K562 (cell line): Measurements from ENCODE around the gene SLC22A7. TPM values are rescaled to one million over a fixed set of nuclear protein-coding genes. Genes with fewer than 3 reads are reported as not detected.
"Not testable (repeated sequence)": the region's sequence is repeated elsewhere in the genome, so short reads cannot be mapped to it uniquely, and the experiment has no call there.

Source experiments
- ATAC-seq: fragments of 200-7000 bp; cut with Tn5 transposase; 3 replicates; pipeline ENCODE4 v1.9.1; 2020; ENCODE audit warnings: moderate library complexity
- BruUV-seq: library from RNA; stranded (reverse); fragments of 400-500 nt; replicated peaks from 2 replicates; lab custom pipeline; 2021; lab: Mats Ljungman, UMichigan
- CTCF ChIA-PET: fragments of 300-600 bp; formaldehyde crosslinking; extraction: SDS; loops from one replicate; lab custom pipeline; 2021; ENCODE audit warnings: low intra/inter-chr PET ratio; lab: Yijun Ruan, JAX
- POLR2A ChIA-PET: fragments of 300-600, 350-650 bp; sonication (Branson Sonifier 250); formaldehyde crosslinking; extraction: SDS; loops from one replicate; lab custom pipeline; 2021; ENCODE audit warnings: antibody characterized with exemption, inconsistent platforms; lab: Yijun Ruan, JAX
- DNase-seq, 4 experiments: peaks; one replicate each; pipeline versions ENCODE4 v3.0.0 to v3.0.0-alpha.2; 2011 to 2018; ENCODE audit warnings: low spot score in 3 of 4, mixed read lengths in 3 of 4; ENCODE audit errors: extremely low read depth in 1 of 4
- FAIRE-seq: peaks from 2 replicates; lab custom pipeline; 2011; peaks lifted over from hg19 to GRCh38; lab: Jason Lieb, UNC
- H2AFZ ChIP-seq: 2 replicates; pipeline ENCODE4 v1.6.0; 2011; ENCODE audit warnings: low read depth, low read length, control low read depth, inconsistent platforms
- H3K27ac ChIP-seq: fragments of 200-600 bp; 3 replicates; pipeline ENCODE4 v1.8.0; 2011; ENCODE audit warnings: low read depth, mild to moderate bottlenecking, control low read depth, inconsistent platforms, low read length, moderate library complexity, mixed read lengths; ENCODE audit errors: extremely low read depth
- H3K27me3 ChIP-seq, 2 experiments: fragments of 300-600 bp in 1 of 2; 2 replicates in 1 of 2; 3 replicates in 1 of 2; pipeline versions ENCODE4 v1.6.0 to v1.8.0; 2011; ENCODE audit warnings: inconsistent platforms in 2 of 2, low read length in 2 of 2, mild to moderate bottlenecking in 1 of 2, mixed read lengths in 1 of 2, moderate library complexity in 1 of 2; ENCODE audit not compliant: control insufficient read depth in 2 of 2, insufficient read depth in 2 of 2
- H3K36me3 ChIP-seq: fragments of 300-600 bp; 3 replicates; pipeline ENCODE4 v1.8.0; 2011; ENCODE audit warnings: mild to moderate bottlenecking, low read length, inconsistent platforms; ENCODE audit not compliant: control insufficient read depth, insufficient read depth
- H3K4me1 ChIP-seq, 2 experiments: fragments of 200-600 bp in 1 of 2; replicated peaks in 1 of 2; 2 replicates in 1 of 2; 3 replicates in 1 of 2; pipeline versions ENCODE4 v1.5.1 to v1.8.0; 2011; ENCODE audit warnings: inconsistent platforms in 2 of 2, low read length in 2 of 2, mild to moderate bottlenecking in 1 of 2, mixed read lengths in 1 of 2, moderate library complexity in 1 of 2; ENCODE audit not compliant: control insufficient read depth in 2 of 2, insufficient read depth in 2 of 2
- H3K4me2 ChIP-seq: 2 replicates; pipeline ENCODE4 v1.6.1; 2011; ENCODE audit warnings: low read length, control low read depth, inconsistent platforms, mixed read lengths; ENCODE audit not compliant: insufficient read depth
- H3K4me3 ChIP-seq: fragments of 200-600 bp; sonication (generic), shearing (Covaris generic); 2 replicates; pipeline ENCODE4 v1.5.1; 2016; ENCODE audit warnings: control low read depth, inconsistent platforms
- H3K79me2 ChIP-seq: fragments of 200-600 bp; 3 replicates; pipeline ENCODE4 v1.8.0; 2011; ENCODE audit warnings: low read length, inconsistent platforms; ENCODE audit not compliant: control insufficient read depth, insufficient read depth
- H3K9ac ChIP-seq, 2 experiments: 2 replicates each; pipeline versions ENCODE4 v1.6.0 to v1.6.1; 2011; ENCODE audit warnings: low read depth in 2 of 2, low read length in 2 of 2, control low read depth in 1 of 2, inconsistent platforms in 1 of 2, mild to moderate bottlenecking in 1 of 2, mixed read lengths in 1 of 2; ENCODE audit not compliant: insufficient read depth in 1 of 2
- H3K9me1 ChIP-seq: one replicate; pipeline ENCODE4 v1.6.0; 2011; ENCODE audit warnings: inconsistent platforms, mild to moderate bottlenecking, low read length, moderate library complexity; ENCODE audit not compliant: control insufficient read depth, insufficient read depth
- H3K9me3 ChIP-seq: replicated peaks from 2 replicates; pipeline ENCODE4 v1.5.1; 2011; ENCODE audit warnings: low read depth, low read length, inconsistent platforms; ENCODE audit not compliant: control insufficient read depth, insufficient read depth
- H4K20me1 ChIP-seq: replicated peaks from 2 replicates; pipeline ENCODE4 v1.6.1; 2011; ENCODE audit warnings: low read length, inconsistent platforms, mixed read lengths; ENCODE audit not compliant: control insufficient read depth, insufficient read depth
- BCLAF1 ChIP-seq, 2 experiments: fragments of 450-650 bp in 1 of 2; IDR thresholded peaks; 2 replicates each; pipeline ENCODE4 v1.6.1; 2011 to 2017; ENCODE audit warnings: low read depth in 2 of 2, antibody characterized with exemption in 1 of 2, borderline replicate concordance in 1 of 2, low read length in 1 of 2, mild to moderate bottlenecking in 1 of 2, mixed read lengths in 1 of 2; ENCODE audit not compliant: control insufficient read depth in 1 of 2
- DLX4 ChIP-seq: fragments of 250-450 bp; sonication (Bioruptor Pico); IDR thresholded peaks from 2 replicates; pipeline ENCODE4 v1.6.1; 2021; ENCODE audit warnings: mild to moderate bottlenecking
- FOXP1 ChIP-seq: sonication (generic); formaldehyde crosslinking; IDR thresholded peaks from 2 replicates; pipeline ENCODE4 v1.8.0; 2022; ENCODE audit warnings: mild to moderate bottlenecking, missing genetic modification reagents
- KAT7 ChIP-seq: sonication (generic); formaldehyde crosslinking; IDR thresholded peaks from 2 replicates; pipeline ENCODE4 v1.8.0; 2022; ENCODE audit warnings: missing genetic modification reagents, mild to moderate bottlenecking, borderline replicate concordance
- MAFF ChIP-seq: IDR thresholded peaks from 2 replicates; pipeline ENCODE4 v1.6.1; 2012; ENCODE audit warnings: low read length, improper control_type of control experiment
- MBD2 ChIP-seq: sonication (generic); IDR thresholded peaks from 2 replicates; pipeline ENCODE4 v1.6.1; 2016; ENCODE audit warnings: low read depth, borderline replicate concordance
- WGBS: fragments of 100-300 bp; shearing (Covaris generic); methylation state at CpG from one replicate; pipeline ENCODE4 v1.1.6; 2016; ENCODE audit warnings: low coverage, mixed read lengths; ENCODE audit not compliant: insufficient coverage; ENCODE audit errors: missing lambda C conversion rate; 5-methylcytosine and 5-hydroxymethylcytosine counted together
- in situ Hi-C: fragments of 300-500 bp; cut with MboI; formaldehyde crosslinking; loops from 4 replicates; pipeline ENCODE4 v1.15.0; 2018; ENCODE audit warnings: inconsistent platforms, mixed read lengths
- intact Hi-C: fragments of 100-400 bp; cut with micrococcal nuclease; formaldehyde crosslinking; loops from 2 replicates; pipeline ENCODE4 v1.14.2; 2022
- polyA plus RNA-seq, 8 experiments: library from polyadenylated mRNA; depleted of rRNA in 4 of 8; stranded (reverse) in 5 of 8; unstranded in 3 of 8; fragments of >200 nt; fragmentation: Nextera tagmentation in 2 of 8; fragmentation: Illumina TruSeq in 1 of 8; extraction: Ambion mirVana in 2 of 8; extraction: Trizol in 1 of 8; gene quantifications; 2 replicates each; pipeline versions ENCODE4 v1.2.1 to v1.2.3, GENCODE V29; 2011 to 2014; ENCODE audit warnings: inconsistent platforms in 1 of 8, missing spikeins in 1 of 8
- total RNA-seq, 7 experiments: library from RNA; depleted of rRNA in 6 of 7; stranded (reverse); fragments of >200 nt in 6 of 7; fragmentation: Illumina TruSeq in 2 of 7; extraction: Trizol in 2 of 7; gene quantifications; 2 replicates each; pipeline versions ENCODE4 v1.2.1 to v1.2.3, GENCODE V29; 2011 to 2021; ENCODE audit warnings: low replicate concordance in 1 of 7
- TF ChIP-seq, protein P1 (sequence below): fragments of 450-650 bp; IDR thresholded peaks from 2 replicates; pipeline ENCODE4 v1.6.1; 2016

The SLC22A7 gene
- total and polyA plus RNA-seq, 9 of the 15 experiments (the other 6 are each of a cell fraction or from before 2014, with no cell fraction given), result not detected

DNA sequence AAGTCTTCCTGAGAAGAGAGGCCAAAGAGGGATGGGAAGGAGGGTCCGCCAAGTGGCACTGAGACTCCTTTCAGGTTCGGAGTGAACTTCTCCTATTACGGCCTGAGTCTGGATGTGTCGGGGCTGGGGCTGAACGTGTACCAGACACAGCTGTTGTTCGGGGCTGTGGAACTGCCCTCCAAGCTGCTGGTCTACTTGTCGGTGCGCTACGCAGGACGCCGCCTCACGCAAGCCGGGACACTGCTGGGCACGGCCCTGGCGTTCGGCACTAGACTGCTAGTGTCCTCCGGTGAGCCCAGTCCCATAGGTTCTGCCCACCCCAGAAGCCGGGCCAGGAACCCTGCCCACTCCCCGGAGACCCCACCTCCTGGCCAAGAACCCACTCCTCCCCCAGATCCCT, 4.1 kb downstream of the SLC22A7 start:
- in situ Hi-C loops, result no loop called here

GRCh38 chr6:43303006-43303405, 4.9 kb downstream of the SLC22A7 start:
- BruUV-seq, H4K20me1 ChIP-seq, CTCF ChIA-PET, H3K9me3 ChIP-seq, H3K4me3 ChIP-seq, H3K36me3 ChIP-seq, H3K79me2 ChIP-seq, H3K9ac ChIP-seq, ATAC-seq, H2AFZ ChIP-seq, intact Hi-C loops, DNase-seq, H3K4me2 ChIP-seq, H3K27ac ChIP-seq, H3K9me1 ChIP-seq, H3K4me1 ChIP-seq, in situ Hi-C loops: not testable (repeated sequence)
- FAIRE-seq, result peak; percentile 44
- POLR2A ChIA-PET, result interaction anchor here (0.5 to 1.8 kb wide), 2 partner anchors 11 to 79 kb away, joined by 5 to 8 read pairs; no protein-coding TSS in a partner anchor
- peaks cover 31 to 51% of the 10 kb centered on the region in 2 experiments; a peak in 4 of 5 replicates for H3K27me3 ChIP-seq
- WGBS, result 18% methylated on average over 11 of the region's 11 CpGs

More for the DNA sequence above, 4.1 kb downstream of the SLC22A7 start:
- H3K9me1 ChIP-seq, result peaks cover 2% of the 10 kb centered on the region
- CTCF ChIA-PET, result no interaction called here
- 0 out of 2 replicates have a peak, but pooled peaks cover 7% of the 10 kb centered on the region for H4K20me1 ChIP-seq
- H3K4me2 ChIP-seq, result no peak overlapping the region
- intact Hi-C loops, result no loop called here
- no TSS peak for BruUV-seq
- peaks cover 0 to 6% of the 10 kb centered on the region in 2 experiments; a peak in 2 of 5 replicates for H3K4me1 ChIP-seq
- peak overlapping the region in 1 of 2 experiments; percentile 44; a peak in 2 of 4 replicates for H3K9ac ChIP-seq
- no peaks in the 10 kb centered on the region for H3K79me2 ChIP-seq
- ATAC-seq (no peak), FAIRE-seq (no peak), DNase-seq (peak in 1 of 4 experiments; percentile 14)
- POLR2A ChIA-PET, result interaction anchor here (0.5 to 1.8 kb wide), 2 partner anchors 12 to 80 kb away, joined by 5 to 8 read pairs; no protein-coding TSS in a partner anchor
- H3K36me3 ChIP-seq, result no peaks in the 10 kb centered on the region
- H2AFZ ChIP-seq, result no peak overlapping the region
- TF ChIP-seq MAFF (no peak), KAT7 (CRISPR knock-in tag) (no peak), MBD2 (no peak), DLX4 (CRISPR knock-in tag) (no peak), BCLAF1 (IDR thresholded peaks at IDR 0.05; ENCODE audit: borderline replicate concordance in 1 of 2, control insufficient read depth in 1 of 2, low read depth in 2 of 2, low read length in 1 of 2) (no peak), FOXP1 (CRISPR knock-in tag) (no peak)
- TF ChIP-seq, protein P1, sequence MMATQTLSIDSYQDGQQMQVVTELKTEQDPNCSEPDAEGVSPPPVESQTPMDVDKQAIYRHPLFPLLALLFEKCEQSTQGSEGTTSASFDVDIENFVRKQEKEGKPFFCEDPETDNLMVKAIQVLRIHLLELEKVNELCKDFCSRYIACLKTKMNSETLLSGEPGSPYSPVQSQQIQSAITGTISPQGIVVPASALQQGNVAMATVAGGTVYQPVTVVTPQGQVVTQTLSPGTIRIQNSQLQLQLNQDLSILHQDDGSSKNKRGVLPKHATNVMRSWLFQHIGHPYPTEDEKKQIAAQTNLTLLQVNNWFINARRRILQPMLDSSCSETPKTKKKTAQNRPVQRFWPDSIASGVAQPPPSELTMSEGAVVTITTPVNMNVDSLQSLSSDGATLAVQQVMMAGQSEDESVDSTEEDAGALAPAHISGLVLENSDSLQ, result no peak
- H3K27me3 ChIP-seq, result peaks cover 34 to 52% of the 10 kb centered on the region in 2 experiments; a peak in 4 of 5 replicates
- no peak overlapping the region for H3K27ac ChIP-seq
- H3K4me3 ChIP-seq, result no peak overlapping the region
- no peaks in the 10 kb centered on the region for H3K9me3 ChIP-seq
- WGBS, result 40% methylated on average over 19 of the region's 19 CpGs
